ENCODE measurements around the gene PCDHB10. TPM values are rescaled to one million over a fixed set of nuclear protein-coding genes. Genes with fewer than 3 reads are reported as not detected.
"Not testable (repeated sequence)": the region's sequence is repeated elsewhere in the genome, so short reads cannot be mapped to it uniquely, and the experiment has no call there.

Gene PCDHB10
- polyA plus RNA-seq (2011; rRNA removed) (0.18 and 0.28 TPM in 2 replicates), polyA minus RNA-seq (2011; rRNA and poly(A)+ RNA removed) (not detected in 2 replicates)

DNA sequence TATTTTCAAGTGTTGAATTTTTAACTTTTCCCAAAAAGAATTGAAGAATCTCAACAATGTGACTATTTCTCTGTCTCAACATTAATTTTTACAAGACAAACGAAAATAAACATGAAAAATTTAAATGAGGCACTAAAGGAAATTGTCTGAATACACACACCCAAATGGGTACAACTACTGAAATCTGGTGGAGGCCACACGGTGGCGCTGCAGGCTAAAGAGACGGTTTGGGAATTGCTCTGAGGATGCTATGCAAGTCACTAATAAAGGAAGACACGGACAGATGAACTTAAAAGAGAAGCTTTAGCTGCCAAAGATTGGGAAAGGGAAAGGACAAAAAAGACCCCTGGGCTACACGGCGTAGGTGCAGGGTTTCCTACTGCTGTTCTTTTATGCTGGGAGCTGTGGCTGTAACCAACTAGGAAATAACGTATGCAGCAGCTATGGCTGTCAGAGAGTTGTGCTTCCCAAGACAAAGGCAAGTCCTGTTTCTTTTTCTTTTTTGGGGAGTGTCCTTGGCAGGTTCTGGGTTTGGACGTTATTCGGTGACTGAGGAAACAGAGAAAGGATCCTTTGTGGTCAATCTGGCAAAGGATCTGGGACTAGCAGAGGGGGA is at the start of gene PCDHB10:
Gene PCDHB10, plus strand, starts transcription at position 244 of the 616 bp plus-strand sequence. Its CDS starts 200 bp downstream, at position 444.
- POLR2A ChIA-PET = no interaction called here
- no peak for DNase-seq (ENCODE audit: low read depth)
- H3K27me3 ChIP-seq (ENCODE audit: control insufficient read depth, insufficient read depth, low read length) = no peaks in the 10 kb centered on the region
- H3K4me3 ChIP-seq (ENCODE audit: low read depth, low read length) = no peak within 1 kb of the TSS
- TF ChIP-seq, protein P1, sequence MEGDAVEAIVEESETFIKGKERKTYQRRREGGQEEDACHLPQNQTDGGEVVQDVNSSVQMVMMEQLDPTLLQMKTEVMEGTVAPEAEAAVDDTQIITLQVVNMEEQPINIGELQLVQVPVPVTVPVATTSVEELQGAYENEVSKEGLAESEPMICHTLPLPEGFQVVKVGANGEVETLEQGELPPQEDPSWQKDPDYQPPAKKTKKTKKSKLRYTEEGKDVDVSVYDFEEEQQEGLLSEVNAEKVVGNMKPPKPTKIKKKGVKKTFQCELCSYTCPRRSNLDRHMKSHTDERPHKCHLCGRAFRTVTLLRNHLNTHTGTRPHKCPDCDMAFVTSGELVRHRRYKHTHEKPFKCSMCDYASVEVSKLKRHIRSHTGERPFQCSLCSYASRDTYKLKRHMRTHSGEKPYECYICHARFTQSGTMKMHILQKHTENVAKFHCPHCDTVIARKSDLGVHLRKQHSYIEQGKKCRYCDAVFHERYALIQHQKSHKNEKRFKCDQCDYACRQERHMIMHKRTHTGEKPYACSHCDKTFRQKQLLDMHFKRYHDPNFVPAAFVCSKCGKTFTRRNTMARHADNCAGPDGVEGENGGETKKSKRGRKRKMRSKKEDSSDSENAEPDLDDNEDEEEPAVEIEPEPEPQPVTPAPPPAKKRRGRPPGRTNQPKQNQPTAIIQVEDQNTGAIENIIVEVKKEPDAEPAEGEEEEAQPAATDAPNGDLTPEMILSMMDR (IDR thresholded peaks at IDR 0.05; ENCODE audit: insufficient read depth, low read depth, low read length) = peak; percentile 40; the same call in 1 of the 2 replicates
- CTCF ChIA-PET = interaction anchor here (0.7 to 1.6 kb wide), 10 partner anchors 8 to 371 kb away, joined by 3 to 4 read pairs (median 3); partner anchors contain the start of genes PCDHB16 and PCDHB8
- H3K36me3 ChIP-seq (ENCODE audit: control insufficient read depth, insufficient read depth, low read length) = no peaks in the 10 kb centered on the region

DNA sequence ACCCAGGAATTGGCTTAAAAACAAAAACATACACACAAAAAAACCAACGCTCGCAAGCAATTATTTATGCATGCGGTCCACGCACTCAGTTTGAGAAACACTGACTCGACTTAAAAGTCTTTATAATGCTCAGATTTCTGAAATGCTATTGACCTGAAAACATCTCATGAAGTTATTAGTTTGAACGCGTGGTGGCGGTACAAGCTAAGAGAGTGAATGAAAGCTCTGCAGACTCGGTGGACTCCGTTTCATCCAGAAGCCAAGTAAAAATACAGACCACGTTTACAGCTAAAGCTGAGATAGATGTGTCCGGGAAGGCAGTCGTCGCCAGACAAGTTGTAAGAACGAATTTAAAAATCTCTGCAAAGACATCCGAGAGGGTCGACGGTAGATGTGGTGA is 42.3 kb upstream of the PCDHB10 start, which contains the start of gene PCDHB6:
Gene PCDHB6, plus strand, starts transcription at position 246 of the 400 bp plus-strand sequence. CDS start 201 bp downstream, outside the sequence.
- TF ChIP-seq, protein P1 (IDR thresholded peaks at IDR 0.05; ENCODE audit: insufficient read depth, low read depth, low read length) = 0 out of 2 replicates have a peak, but pooled peaks have one; percentile 14
- POLR2A ChIA-PET = no interaction called here
- Histone ChIP-seq H3K36me3 (ENCODE audit: control insufficient read depth, insufficient read depth, low read length) (no peaks in the 10 kb centered on the region), H3K4me3 (ENCODE audit: low read depth, low read length) (no peak within 1 kb of the TSS), H3K27me3 (ENCODE audit: control insufficient read depth, insufficient read depth, low read length) (no peaks in the 10 kb centered on the region)
- DNase-seq (ENCODE audit: low read depth) = no peak
- CTCF ChIA-PET = interaction anchor here (0.6 to 1.5 kb wide), 5 partner anchors 10 to 181 kb away, joined by 3 to 4 read pairs (median 3); partner anchors contain the start of gene PCDHB9

DNA sequence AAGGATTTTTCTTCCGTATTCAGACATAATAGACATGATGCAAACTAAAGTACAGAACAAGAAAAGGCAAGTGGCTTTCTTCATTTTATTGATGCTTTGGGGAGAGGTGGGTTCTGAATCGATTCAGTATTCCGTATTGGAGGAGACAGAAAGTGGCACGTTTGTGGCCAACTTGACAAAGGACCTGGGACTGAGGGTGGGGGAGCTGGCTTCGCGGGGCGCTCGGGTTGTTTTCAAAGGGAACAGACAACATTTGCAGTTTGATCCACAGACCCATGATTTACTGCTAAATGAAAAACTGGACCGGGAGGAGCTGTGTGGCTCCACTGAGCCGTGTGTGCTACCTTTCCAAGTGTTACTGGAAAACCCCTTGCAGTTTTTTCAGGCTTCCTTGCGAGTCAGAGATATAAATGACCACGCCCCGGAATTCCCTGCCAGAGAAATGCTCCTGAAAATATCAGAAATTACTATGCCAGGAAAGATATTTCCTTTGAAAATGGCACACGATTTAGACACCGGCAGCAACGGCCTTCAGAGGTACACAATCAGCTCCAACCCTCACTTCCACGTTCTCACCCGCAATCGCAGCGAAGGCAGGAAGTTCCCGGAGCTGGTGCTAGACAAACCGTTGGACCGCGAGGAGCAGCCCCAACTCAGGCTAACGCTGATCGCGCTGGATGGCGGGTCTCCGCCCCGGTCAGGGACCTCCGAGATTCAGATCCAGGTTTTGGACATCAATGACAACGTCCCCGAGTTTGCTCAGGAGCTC is 41.7 kb upstream of the PCDHB10 start:
- DNase-seq (ENCODE audit: low read depth) = no peak
- ChIA-PET POLR2A (no interaction called here), CTCF (interaction anchor here (0.6 to 1.5 kb wide), 5 partner anchors 9 to 180 kb away, joined by 3 to 4 read pairs (median 3); partner anchors contain the start of gene PCDHB9)
- H3K27me3 ChIP-seq (ENCODE audit: control insufficient read depth, insufficient read depth, low read length) = no peaks in the 10 kb centered on the region
- no peaks in the 10 kb centered on the region for H3K36me3 ChIP-seq (ENCODE audit: control insufficient read depth, insufficient read depth, low read length)
- TF ChIP-seq, protein P1 (IDR thresholded peaks at IDR 0.05; ENCODE audit: insufficient read depth, low read depth, low read length) = no peak
- no peak overlapping the region for H3K4me3 ChIP-seq (ENCODE audit: low read depth, low read length)

DNA sequence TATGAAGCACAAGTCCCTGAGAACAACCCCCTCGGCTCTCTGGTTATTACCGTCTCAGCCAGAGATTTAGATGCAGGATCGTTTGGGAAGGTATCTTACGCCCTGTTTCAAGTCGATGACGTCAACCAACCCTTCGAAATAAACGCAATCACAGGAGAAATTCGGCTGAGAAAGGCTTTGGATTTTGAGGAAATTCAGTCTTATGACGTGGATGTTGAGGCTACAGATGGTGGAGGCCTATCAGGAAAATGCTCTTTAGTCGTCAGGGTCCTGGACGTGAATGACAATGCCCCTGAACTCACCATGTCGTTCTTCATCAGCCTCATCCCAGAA is 41.2 kb upstream of the PCDHB10 start:
- H3K4me3 ChIP-seq (ENCODE audit: low read depth, low read length) = no peak overlapping the region
- no peak for DNase-seq (ENCODE audit: low read depth)
- TF ChIP-seq, protein P1 (IDR thresholded peaks at IDR 0.05; ENCODE audit: insufficient read depth, low read depth, low read length) = no peak
- no peaks in the 10 kb centered on the region for H3K36me3 ChIP-seq (ENCODE audit: control insufficient read depth, insufficient read depth, low read length)
- ChIA-PET CTCF (interaction anchor here (1.5 kb wide), 1 partner anchor 29 kb away, joined by 4 read pairs; no protein-coding TSS in a partner anchor), POLR2A (no interaction called here)
- no peaks in the 10 kb centered on the region for H3K27me3 ChIP-seq (ENCODE audit: control insufficient read depth, insufficient read depth, low read length)

DNA sequence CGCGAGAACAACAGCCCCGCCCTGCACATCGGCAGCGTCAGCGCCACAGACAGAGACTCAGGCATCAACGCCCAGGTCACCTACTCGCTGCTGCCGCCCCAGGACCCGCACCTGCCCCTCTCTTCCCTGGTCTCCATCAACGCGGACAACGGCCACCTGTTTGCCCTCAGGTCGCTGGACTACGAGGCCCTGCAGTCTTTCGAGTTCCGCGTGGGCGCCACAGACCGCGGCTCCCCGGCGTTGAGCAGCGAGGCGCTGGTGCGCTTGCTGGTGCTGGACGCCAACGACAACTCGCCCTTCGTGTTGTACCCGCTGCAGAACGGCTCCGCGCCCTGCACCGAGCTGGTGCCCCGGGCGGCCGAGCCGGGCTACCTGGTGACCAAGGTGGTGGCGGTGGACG is 40.5 kb upstream of the PCDHB10 start:
- CTCF ChIA-PET; H3K36me3 ChIP-seq (ENCODE audit: control insufficient read depth, insufficient read depth, low read length); POLR2A ChIA-PET; H3K4me3 ChIP-seq (ENCODE audit: low read depth, low read length); H3K27me3 ChIP-seq (ENCODE audit: control insufficient read depth, insufficient read depth, low read length); DNase-seq (ENCODE audit: low read depth): not testable (repeated sequence)

DNA sequence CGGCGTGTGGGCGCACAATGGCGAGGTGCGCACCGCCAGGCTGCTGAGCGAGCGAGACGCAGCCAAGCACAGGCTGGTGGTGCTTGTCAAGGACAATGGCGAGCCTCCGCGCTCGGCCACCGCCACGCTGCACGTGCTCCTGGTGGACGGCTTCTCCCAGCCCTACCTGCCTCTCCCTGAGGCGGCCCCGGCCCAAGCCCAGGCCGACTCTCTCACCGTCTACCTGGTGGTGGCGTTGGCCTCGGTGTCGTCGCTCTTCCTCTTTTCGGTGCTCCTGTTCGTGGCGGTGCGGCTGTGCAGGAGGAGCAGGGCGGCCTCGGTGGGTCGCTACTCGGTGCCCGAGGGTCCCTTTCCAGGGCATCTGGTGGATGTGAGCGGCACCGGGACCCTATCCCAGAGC is 40.1 kb upstream of the PCDHB10 start:
- H3K4me3 ChIP-seq (ENCODE audit: low read depth, low read length); H3K36me3 ChIP-seq (ENCODE audit: control insufficient read depth, insufficient read depth, low read length); DNase-seq (ENCODE audit: low read depth); POLR2A ChIA-PET; CTCF ChIA-PET; H3K27me3 ChIP-seq (ENCODE audit: control insufficient read depth, insufficient read depth, low read length): not testable (repeated sequence)
